HG03097 (cell line): ENCODE results near the gene SRCIN1.
"Not testable (repeated sequence)": the region's sequence is repeated elsewhere in the genome, so short reads cannot be mapped to it uniquely, and the experiment has no call there.

ENCODE experiments used
- ATAC-seq: cut with Tn5 transposase; IDR thresholded peaks from one replicate; pipeline ENCODE4 v1.9.1; 2021; ENCODE audit not compliant: unreplicated experiment, low FRiP score

The SRCIN1 gene, protein sequence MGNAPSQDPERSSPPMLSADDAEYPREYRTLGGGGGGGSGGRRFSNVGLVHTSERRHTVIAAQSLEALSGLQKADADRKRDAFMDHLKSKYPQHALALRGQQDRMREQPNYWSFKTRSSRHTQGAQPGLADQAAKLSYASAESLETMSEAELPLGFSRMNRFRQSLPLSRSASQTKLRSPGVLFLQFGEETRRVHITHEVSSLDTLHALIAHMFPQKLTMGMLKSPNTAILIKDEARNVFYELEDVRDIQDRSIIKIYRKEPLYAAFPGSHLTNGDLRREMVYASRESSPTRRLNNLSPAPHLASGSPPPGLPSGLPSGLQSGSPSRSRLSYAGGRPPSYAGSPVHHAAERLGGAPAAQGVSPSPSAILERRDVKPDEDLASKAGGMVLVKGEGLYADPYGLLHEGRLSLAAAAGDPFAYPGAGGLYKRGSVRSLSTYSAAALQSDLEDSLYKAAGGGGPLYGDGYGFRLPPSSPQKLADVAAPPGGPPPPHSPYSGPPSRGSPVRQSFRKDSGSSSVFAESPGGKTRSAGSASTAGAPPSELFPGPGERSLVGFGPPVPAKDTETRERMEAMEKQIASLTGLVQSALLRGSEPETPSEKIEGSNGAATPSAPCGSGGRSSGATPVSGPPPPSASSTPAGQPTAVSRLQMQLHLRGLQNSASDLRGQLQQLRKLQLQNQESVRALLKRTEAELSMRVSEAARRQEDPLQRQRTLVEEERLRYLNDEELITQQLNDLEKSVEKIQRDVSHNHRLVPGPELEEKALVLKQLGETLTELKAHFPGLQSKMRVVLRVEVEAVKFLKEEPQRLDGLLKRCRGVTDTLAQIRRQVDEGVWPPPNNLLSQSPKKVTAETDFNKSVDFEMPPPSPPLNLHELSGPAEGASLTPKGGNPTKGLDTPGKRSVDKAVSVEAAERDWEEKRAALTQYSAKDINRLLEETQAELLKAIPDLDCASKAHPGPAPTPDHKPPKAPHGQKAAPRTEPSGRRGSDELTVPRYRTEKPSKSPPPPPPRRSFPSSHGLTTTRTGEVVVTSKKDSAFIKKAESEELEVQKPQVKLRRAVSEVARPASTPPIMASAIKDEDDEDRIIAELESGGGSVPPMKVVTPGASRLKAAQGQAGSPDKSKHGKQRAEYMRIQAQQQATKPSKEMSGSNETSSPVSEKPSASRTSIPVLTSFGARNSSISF

DNA sequence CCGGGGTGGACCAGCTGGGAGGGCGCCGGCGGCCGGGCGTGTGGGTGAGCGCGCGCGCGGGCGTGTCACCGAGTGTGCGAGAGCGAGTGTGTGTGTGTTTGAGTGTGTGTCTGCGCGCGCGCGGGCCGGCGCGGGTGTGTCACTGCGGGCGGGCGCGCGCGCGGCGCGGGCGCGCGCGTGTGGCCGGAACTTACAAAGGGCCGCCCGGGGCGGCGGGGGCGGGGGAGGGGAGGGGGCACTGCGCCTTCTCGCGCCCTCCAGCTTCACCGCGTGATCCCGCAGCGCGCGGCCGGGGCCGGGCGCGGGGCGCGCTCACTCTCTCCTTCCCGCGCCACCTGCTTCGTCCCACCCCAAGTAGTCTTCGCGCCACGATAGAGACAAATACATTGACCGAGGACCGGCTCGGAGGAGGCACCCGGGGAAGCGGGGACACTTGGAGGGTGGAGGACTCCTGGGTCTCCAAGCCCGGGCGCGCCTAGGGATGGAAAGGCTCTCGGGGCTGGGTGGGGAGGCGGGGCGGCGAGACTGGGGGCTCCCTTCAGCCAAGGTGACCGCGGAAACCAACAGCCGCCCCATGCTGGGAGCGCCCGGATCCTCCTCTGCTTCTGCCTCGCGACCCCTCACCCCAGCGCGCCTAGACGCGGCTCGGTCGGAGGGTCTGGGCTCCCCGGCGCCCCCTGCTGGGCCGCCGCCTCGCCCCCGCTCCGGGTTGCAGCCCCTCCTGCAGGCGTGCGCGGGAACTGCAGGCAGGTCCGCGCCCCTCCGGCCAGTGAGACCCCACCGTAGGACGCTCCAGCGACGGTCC, at the start of gene SRCIN1:
TSS of gene SRCIN1 (minus strand) at position 112 of the 805 bp plus-strand sequence. CDS start 247 bp downstream, outside the sequence.
- ATAC-seq = no peak

DNA sequence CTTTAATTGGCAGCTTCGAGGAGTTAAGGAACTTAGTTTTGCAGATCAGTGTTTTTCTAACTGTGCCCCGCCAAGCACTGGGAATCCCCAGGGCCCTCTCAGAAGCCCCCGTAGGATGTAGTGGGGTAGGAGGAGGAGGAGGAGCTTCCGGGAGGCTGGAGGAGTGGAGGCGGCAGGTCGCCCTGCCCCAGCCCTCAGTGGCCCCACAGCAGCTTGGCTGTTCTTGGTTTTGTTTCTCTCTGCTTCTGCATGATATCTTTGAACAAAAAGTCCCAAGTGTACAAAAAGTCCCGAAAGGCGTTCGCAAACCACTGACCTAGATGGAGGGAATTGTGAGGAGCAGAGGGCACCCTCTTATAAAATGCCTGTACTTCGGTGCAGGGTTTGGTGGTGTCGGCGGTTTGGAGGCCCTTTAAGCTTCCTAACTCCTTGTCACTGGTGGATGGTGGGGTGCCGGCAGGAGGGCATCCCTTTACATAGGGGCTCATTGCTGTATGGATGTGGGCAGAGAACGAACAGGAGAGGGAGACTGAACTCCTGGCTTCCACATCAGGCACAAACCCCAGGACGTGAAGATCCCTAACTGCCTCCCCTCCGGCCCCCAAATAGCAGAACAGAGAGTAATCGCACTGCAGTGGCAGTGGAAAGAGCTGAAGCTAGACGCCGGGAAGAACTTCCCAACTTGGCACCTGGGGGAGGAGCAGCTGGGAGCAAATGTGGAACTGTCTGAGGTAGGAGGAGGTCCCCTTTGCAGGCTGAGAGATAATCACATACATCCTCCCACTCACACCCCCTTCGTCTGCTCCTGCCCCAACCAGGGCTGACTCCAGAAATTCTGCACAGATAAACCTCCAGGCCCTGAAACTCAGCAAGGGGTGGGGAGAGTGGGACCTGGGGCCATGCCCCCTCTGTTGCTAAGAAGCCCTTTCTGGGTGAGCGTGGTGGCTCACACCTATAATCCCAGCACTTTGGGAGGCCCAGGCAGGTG, 49.0 kb upstream of the SRCIN1 start:
- ATAC-seq = no peak

DNA sequence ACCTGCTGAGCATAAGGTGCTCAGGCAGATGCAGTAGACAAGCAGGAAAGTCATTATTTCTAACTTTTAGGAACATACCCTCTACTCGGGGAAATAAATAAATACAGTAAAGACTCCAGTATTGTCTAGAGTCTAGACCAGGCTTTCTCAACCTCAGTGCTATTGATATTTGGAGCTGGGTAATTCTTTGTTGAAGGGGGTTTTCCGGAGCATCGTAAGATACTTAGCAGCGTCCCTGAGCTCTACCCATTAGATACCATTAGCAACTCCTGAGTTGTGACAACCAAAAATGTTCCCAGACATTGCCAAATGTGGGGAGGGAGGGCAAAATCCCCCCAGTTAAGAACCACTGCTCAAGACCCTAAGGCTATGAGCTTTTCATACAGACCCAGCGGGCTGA, 47.9 kb upstream of the SRCIN1 start:
- ATAC-seq = no peak

DNA sequence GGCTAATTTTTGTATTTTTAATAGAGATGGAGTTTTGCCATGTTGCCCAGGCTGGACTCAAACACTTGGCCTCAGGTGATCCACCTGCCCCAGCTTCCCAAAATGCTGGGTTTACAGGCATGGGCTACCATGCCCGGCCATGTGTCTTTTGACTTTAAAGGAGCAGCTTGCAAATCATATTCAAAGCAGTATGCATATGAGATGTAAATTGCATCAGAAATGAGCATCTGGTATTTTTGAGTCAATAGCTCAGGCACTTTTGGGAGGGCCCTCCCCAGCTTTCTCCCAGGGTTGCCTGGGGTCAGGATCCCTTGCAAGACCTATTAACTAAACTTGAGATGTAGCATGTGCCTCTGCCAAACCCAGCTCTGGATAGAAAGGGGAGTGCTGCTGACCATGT, 47.5 kb upstream of the SRCIN1 start:
- no peak for ATAC-seq

DNA sequence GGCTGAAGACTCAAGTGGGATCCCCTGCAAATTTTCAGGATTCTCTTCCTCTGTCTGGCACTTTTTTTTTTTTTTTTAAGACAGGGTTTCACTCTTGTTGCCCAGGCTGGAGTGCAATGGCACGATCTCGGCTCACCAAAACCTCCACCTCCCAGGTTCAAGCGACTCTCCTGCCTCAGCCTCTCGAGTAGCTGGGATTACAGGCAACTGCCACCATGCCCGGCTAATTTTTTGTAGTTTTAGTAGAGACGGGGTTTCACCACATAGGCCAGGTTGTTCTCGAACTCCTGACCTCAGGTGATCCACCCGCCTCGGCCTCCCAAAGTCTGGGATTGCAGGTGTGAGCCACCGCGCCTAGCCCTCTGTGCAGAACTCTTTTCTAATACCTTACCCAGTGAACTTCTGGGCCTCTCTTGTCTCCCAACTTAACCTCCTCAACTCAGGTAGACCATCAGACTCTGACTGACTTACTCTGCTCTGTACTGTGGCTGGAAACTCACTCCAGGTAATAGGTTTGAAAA, 45.0 kb upstream of the SRCIN1 start:
- not testable (repeated sequence) for ATAC-seq

DNA sequence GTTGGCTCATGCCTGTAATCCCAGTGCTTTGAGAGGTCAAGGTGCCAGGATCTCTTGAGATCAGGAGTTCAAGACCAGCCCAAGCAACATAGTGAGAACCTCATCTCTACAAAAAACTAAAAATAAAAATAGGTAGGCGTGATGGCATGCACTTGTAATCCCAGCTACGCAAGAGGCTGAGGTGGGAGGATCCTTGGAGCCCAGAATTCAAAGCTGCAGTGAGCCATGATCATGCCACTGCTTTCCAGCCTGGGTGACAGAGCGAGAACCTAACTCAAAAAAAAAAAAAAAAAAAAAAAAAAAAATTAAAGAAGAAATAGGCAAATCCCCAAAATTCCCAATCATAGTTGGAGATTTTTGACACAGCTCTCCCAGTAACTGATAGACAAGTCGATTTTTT, 32.2 kb upstream of the SRCIN1 start:
- ATAC-seq = no peak

DNA sequence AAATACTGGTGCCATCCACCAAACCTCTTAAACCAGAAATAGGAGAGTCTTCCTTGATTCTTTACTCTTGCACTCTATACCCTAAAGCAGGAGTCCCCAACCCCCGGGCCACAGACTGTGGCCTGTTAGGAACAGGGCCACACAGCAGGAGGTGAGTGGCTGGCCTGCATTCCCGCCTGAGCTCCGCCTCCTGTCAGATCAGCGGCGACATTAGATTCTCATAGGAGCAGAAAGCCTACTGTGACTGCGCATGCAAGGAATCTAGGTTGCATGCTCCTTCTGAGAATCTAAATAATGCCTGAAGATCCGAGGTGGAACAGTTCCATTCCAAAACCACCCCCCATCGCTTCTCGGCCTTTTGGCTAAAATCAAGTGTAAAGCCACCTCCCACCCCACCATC, 30.3 kb upstream of the SRCIN1 start:
- no peak for ATAC-seq

DNA sequence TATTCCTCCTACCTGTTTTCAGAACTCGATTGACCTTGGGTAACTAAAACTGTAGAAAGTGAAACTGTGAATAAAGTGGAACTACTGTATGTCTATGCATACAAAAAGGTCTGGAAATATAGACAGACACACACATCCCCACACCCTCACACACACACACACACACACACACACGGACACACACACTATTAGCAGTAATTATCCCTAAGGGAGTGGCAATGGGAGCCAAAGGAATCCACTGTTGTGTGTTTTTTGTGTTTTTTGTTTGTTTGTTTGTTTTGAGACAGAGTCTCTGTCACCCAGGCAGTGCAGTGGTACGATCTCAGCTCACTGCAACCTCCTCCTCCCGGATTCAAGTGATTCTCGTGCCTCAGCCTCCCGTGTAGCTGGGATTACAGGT, 26.6 kb upstream of the SRCIN1 start:
- ATAC-seq = no peak

DNA sequence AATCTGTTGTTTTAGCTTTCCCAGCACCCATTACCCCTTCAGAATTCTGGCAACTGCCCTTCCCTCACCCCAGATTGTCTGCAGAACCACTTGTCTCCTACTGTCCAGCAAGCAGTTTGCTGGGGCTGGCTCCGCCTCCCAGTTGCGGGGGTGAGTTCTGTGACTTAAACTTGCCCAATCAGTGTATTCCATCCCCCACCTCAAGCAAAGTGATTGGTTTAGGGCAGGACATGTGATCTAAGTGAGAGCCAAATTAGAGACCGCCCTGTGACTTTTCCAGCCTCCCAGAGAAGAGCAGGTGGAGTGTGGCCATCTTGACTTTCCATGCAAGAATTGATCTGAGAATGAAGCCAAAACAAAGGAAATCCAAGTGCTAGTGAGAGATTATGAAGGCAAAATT, 22.7 kb upstream of the SRCIN1 start:
- ATAC-seq = no peak

DNA sequence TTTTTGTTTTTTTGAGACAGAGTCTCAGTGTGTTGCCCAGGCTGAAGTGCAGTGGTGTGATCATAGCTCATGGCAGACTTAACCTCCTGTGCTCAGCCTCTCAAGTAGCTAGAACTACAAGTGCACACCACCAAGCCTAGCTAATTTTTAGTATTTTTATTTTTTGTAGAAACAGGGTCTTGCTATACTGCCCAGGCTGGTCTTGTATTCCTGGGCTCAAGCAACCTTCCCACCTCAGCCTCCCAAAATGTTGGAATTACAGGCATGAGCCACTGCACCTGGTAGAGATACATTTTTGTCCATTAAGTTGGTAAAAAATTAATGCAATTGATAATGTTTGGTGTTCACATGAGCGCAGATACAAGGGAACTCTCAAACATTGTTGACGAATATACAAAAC, 22.2 kb upstream of the SRCIN1 start:
- no peak for ATAC-seq

DNA sequence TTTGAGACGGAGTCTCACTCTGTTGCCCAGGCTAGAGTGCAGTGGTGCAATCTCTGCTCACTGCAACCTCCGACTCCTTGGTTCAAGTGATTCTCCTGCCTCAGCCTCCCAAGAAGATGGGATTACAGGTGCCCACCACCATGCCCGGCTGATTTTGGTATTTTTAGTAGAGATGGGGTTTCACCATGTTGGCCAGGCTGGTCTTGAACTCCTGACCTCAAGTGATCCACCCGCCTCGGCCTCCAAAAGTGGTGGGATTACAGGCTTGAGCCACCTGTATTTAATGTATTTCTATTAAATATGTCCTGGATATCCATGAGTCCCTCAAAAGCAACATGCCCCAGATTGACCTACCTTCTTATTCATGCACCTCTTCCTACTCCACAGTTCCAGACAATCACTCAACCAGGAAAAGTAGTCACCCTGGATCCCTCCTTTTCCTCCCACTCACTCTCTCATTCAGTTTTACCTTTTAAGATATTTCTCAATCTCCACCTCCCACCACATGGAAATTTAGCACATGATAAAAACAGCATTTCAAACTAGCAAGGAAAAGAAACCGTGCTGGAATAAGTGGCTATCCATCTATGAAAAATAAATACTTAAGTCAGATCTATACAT, 21.0 kb upstream of the SRCIN1 start:
- not testable (repeated sequence) for ATAC-seq

DNA sequence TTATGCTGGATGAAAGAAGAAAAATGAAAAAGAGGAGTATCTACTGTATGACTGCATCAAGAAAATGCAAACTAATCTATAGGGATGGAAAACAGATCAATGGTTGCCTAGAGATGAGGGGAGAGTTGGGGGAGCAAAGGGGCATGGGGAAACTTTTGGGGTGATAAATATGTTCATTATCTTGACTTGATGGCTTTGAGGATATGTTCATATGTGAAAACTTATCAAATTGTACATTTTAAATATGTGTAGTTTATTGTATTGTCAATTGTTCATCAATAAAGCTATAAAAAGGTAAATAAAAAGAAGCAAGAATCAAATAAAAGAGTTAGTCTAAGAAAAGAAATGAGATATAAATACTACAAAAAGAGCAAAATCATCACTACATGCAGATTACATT, 19.7 kb upstream of the SRCIN1 start:
- no peak for ATAC-seq

DNA sequence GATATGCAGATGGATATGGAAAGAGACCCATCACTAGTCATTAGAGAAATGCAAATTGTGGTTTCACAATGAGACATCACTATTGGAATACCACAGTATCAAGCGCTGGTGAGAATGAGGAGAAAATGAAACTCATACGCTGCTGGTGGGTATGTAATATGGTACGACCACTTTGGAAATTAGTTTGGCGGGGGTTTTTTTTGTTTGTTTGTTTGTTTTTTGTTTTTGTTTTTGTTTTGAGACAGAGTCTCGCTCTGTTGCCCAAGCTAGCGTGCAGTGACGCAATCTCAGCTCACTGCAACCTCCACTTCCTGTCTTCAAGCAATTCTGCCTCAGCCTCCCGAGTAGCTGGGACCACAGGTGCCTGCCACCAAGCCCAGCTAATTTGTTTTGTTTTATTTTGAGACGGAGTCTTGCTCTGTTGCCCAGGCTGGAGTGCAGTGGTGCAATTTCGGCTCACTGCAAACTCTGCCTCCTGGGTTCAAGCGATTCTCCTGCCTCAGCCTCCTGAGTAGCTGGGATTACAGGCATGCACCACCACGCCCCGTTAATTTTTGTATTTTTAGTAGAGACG, 19.1 kb upstream of the SRCIN1 start:
- ATAC-seq = not testable (repeated sequence)

DNA sequence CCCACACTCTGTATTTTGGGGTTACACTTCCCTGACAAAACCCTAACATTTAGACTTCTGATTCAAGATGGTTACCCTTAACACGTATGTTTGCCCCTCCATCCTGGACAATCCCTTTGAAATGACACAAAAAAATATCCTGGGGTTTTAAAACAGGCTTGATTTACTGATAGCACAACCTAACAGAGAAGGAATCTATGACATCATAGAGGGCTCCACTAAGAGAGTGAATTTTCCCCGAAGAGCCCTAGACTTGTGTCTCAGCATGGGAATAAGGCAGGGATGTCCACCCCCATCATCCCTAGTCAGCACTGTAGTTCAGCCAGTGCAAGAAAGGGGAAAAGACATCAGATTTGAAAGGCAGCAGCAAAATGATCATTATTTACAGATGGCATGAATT, 15.8 kb upstream of the SRCIN1 start:
- ATAC-seq = no peak

DNA sequence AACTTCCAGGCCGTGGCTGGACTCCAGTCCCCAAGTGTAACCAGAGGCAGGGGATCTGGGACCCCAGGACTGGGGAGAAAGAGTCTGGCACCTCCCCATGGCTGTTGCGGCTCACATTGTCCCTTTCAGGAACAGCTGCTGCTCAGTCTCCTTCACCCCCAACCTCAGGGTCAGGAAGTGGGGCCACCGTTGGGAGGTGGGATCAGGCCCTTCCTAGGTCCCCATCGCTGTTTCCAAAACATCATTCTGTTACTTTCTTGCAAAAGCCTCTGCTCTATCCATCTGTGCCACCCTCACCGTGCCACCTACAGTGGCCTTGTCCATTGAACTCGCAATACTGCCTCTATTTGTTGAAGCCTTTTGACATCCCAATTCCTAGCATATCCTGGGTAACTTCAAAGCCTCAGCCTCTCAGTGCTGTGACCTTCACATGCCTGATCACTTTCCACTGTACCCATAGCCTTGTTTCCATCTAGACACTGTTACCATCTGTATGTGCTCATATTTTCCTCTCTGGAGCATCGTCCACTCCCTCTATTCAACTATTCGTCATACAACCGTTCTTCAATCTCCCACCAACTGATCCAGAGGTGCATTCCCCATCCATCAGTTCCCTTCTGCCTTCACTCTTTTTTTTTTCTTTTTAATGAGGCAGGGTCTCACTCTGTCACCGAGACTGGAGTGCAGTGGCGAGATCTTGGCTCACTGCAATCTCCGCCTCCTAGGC, 15.0 kb upstream of the SRCIN1 start:
- no peak for ATAC-seq

DNA sequence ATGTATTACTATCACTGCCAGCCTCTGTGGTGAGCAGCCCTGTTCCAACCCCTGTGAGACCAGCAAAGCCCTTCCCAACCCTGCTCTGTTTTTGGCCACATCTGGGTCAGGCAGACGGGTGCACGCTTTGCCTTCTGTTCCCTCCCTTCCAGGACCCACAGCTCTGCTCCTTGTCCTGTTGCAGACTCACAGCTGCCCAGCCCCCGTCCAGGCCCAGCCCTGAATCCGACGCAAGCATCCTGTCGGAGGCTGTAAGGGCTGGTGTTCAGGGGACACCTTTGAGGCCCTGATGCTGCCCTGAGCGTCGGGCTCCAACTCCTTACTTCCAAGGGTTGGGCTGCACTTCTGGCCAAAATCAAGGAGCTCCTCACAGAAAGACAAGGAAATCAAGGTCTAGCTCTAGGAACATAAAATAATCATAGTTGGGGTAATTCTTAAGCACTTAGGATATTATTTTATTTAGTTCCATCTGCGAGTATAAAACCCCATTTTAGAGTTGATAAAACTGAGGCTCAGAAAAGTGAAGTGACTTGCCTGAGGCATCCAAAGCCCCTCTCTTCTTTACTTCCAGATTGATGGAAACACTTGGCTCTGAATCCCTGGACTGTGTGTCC, 14.3 kb upstream of the SRCIN1 start:
- no peak for ATAC-seq

DNA sequence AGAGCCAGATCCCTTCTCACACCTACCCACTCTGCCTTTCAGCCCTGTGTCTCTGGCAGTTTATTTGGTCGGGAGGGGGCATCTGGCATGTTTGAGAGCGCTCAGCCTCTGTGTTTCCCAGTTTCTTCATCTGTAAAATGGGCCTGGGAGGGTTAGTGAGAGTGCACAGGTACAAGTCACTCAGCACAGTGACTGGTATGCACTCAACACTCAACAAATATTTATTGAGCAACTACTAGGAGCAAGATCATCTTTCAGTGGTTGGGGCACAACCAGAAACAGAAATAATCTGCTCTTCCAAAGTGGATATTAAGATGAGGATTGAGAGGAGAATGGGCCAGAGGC, 13.7 kb upstream of the SRCIN1 start:
- ATAC-seq = no peak
